GM12878 (cell line): ENCODE results near the gene VCPKMT. TPM values are rescaled to one million over a fixed set of nuclear protein-coding genes. Genes with fewer than 3 reads are reported as not detected.

Experiments used
- ATAC-seq: fragments of 200-7000 bp; cut with Tn5 transposase; 3 replicates; pipeline ENCODE4 v1.9.1; 2020; ENCODE audit warnings: mild to moderate bottlenecking, moderate library complexity
- Bru-seq: library from RNA; stranded (reverse); fragments of 400-500 nt; gene quantifications from one replicate; lab custom pipeline; 2021; lab: Mats Ljungman, UMichigan
- BruChase-seq, 2 experiments: library from RNA; stranded (reverse); fragments of 400-500 nt; gene quantifications; one replicate each; lab custom pipeline; 2021; lab: Mats Ljungman, UMichigan
- BruUV-seq: library from RNA; stranded (reverse); fragments of 400-500 nt; replicated peaks from 2 replicates; lab custom pipeline; 2021; lab: Mats Ljungman, UMichigan
- CTCF ChIA-PET: fragments of 300-600 bp; sonication (Branson Sonifier 250); formaldehyde crosslinking; extraction: SDS; loops from one replicate; lab custom pipeline; 2021; ENCODE audit warnings: inconsistent platforms; lab: Yijun Ruan, JAX
- POLR2A ChIA-PET: fragments of 350-600 bp; formaldehyde crosslinking; extraction: SDS; loops from one replicate; lab custom pipeline; 2021; ENCODE audit warnings: inconsistent platforms; lab: Charles Lee
- RAD21 ChIA-PET: fragments of 300-600 bp; sonication (Branson Sonifier 250); formaldehyde crosslinking; loops from one replicate; lab custom pipeline; 2023; ENCODE audit warnings: antibody characterized with exemption; ENCODE audit not compliant: unreplicated experiment; lab: Charles Lee
- SMC1A ChIA-PET: fragments of 300-600 bp; sonication (Branson Sonifier 250); formaldehyde crosslinking; loops from one replicate; lab custom pipeline; 2023; ENCODE audit not compliant: unreplicated experiment, uncharacterized antibody; lab: Charles Lee
- DNase-seq: peaks from one replicate; pipeline ENCODE4 v3.0.0-alpha.2; 2011; ENCODE audit warnings: low read depth, low spot score
- FAIRE-seq: peaks from 3 replicates; lab custom pipeline; 2011; peaks lifted over from hg19 to GRCh38; lab: Jason Lieb, UNC
- H2AFZ ChIP-seq: 2 replicates; pipeline ENCODE4 v1.6.0; 2011; ENCODE audit warnings: low read depth, low read length, control low read depth; ENCODE audit not compliant: control insufficient read depth
- H3K27ac ChIP-seq: 2 replicates; pipeline ENCODE4 v1.5.1; 2011; ENCODE audit warnings: control low read depth; ENCODE audit not compliant: control insufficient read depth, insufficient read depth
- H3K27me3 ChIP-seq, 2 experiments: replicated peaks in 1 of 2; 2 replicates each; pipeline versions ENCODE4 v1.6.0 to v1.6.1; 2011; ENCODE audit warnings: low read length in 1 of 2; ENCODE audit not compliant: control insufficient read depth in 2 of 2, insufficient read depth in 2 of 2
- H3K36me3 ChIP-seq, 2 experiments: 2 replicates each; pipeline ENCODE4 v1.5.1; 2011; ENCODE audit warnings: low read length in 1 of 2; ENCODE audit not compliant: control insufficient read depth in 2 of 2, insufficient read depth in 2 of 2
- H3K4me1 ChIP-seq: 2 replicates; pipeline ENCODE4 v1.6.1; 2011; ENCODE audit warnings: mild to moderate bottlenecking, low read length, moderate library complexity, mixed read lengths; ENCODE audit not compliant: control insufficient read depth, insufficient read depth
- H3K4me2 ChIP-seq: 2 replicates; pipeline ENCODE4 v1.6.0; 2011; ENCODE audit warnings: control low read depth; ENCODE audit not compliant: control insufficient read depth, insufficient read depth
- H3K4me3 ChIP-seq: fragments of 200-600 bp; sonication (generic); 2 replicates; pipeline ENCODE4 v1.5.1; 2016
- H3K79me2 ChIP-seq: 2 replicates; pipeline ENCODE4 v1.6.0; 2011; ENCODE audit warnings: low read length; ENCODE audit not compliant: control insufficient read depth, insufficient read depth
- H3K9ac ChIP-seq: 2 replicates; pipeline ENCODE4 v1.8.0; 2011; ENCODE audit warnings: low read length, control low read depth, mixed read lengths; ENCODE audit not compliant: control insufficient read depth, insufficient read depth
- H3K9me3 ChIP-seq: replicated peaks from 3 replicates; pipeline ENCODE4 v1.5.1; 2011; ENCODE audit warnings: mild to moderate bottlenecking, low read length; ENCODE audit not compliant: control insufficient read depth, insufficient read depth
- H4K20me1 ChIP-seq: 2 replicates; pipeline ENCODE4 v1.6.0; 2011; ENCODE audit not compliant: control insufficient read depth, insufficient read depth
- BMI1 ChIP-seq: fragments of 450-650 bp; IDR thresholded peaks from 2 replicates; pipeline ENCODE4 v1.6.1; 2016; ENCODE audit warnings: mild to moderate bottlenecking, moderate library complexity, borderline replicate concordance
- CHD1 ChIP-seq: IDR thresholded peaks from 2 replicates; pipeline ENCODE4 v1.6.1; 2012; ENCODE audit warnings: low read depth, low read length, improper control_type of control experiment
- CHD2 ChIP-seq: IDR thresholded peaks from 2 replicates; pipeline ENCODE4 v1.6.1; 2011; ENCODE audit warnings: low read depth, low read length, improper control_type of control experiment, borderline replicate concordance
- EP300 ChIP-seq, 2 experiments: fragments of 150-350 bp in 1 of 2; IDR thresholded peaks; 2 replicates each; pipeline ENCODE4 v1.6.1; 2011 to 2012; ENCODE audit warnings: low read depth in 2 of 2, low read length in 2 of 2, borderline replicate concordance in 1 of 2, improper control_type of control experiment in 1 of 2, inconsistent platforms in 1 of 2; ENCODE audit not compliant: control insufficient read depth in 1 of 2
- HDAC2 ChIP-seq: fragments of 200-600 bp; sonication (generic); IDR thresholded peaks from 2 replicates; pipeline ENCODE4 v1.6.1; 2017
- IKZF2 ChIP-seq, 2 experiments: fragments of 450-650 bp; IDR thresholded peaks; 2 replicates each; pipeline ENCODE4 v1.6.1; 2017; ENCODE audit warnings: mild to moderate bottlenecking in 2 of 2, moderate library complexity in 2 of 2
- MAX ChIP-seq: IDR thresholded peaks from 2 replicates; pipeline ENCODE4 v1.6.1; 2012; ENCODE audit warnings: low read depth, low read length, improper control_type of control experiment
- NBN ChIP-seq: fragments of 450-650 bp; IDR thresholded peaks from 2 replicates; pipeline ENCODE4 v1.6.1; 2016
- NFXL1 ChIP-seq: fragments of 450-650 bp; IDR thresholded peaks from 2 replicates; pipeline ENCODE4 v1.6.1; 2017; ENCODE audit warnings: antibody characterized with exemption, mild to moderate bottlenecking, borderline replicate concordance
- NRF1 ChIP-seq: conservative IDR thresholded peaks from 2 replicates; pipeline ENCODE4 v1.6.1; 2011; ENCODE audit warnings: mild to moderate bottlenecking, low read depth, low read length, improper control_type of control experiment
- SMARCA5 ChIP-seq: fragments of 450-650 bp; IDR thresholded peaks from 2 replicates; pipeline ENCODE4 v1.6.1; 2017; ENCODE audit warnings: mild to moderate bottlenecking
- TAF1 ChIP-seq: IDR thresholded peaks from 2 replicates; pipeline ENCODE4 v1.6.1; 2011; ENCODE audit warnings: mild to moderate bottlenecking, low read depth, low read length, borderline replicate concordance
- TARDBP ChIP-seq: IDR thresholded peaks from 2 replicates; pipeline ENCODE4 v1.6.1; 2016; ENCODE audit warnings: borderline replicate concordance
- ZNF24 ChIP-seq: fragments of 450-650 bp; IDR thresholded peaks from 2 replicates; pipeline ENCODE4 v1.6.1; 2017; ENCODE audit warnings: antibody characterized with exemption, mild to moderate bottlenecking
- ZNF384 ChIP-seq: IDR thresholded peaks from 2 replicates; pipeline ENCODE4 v1.6.1; 2012; ENCODE audit warnings: low read depth, mild to moderate bottlenecking, low read length, improper control_type of control experiment, borderline replicate concordance
- WGBS: methylation state at CpG from one replicate; pipeline ENCODE4 v1.1.6; 2016; ENCODE audit warnings: low lambda C conversion rate; ENCODE audit not compliant: insufficient replicate concordance, insufficient coverage; ENCODE audit errors: missing lambda C conversion rate; 5-methylcytosine and 5-hydroxymethylcytosine counted together
- in situ Hi-C: fragments of 300-500 bp; cut with MboI; formaldehyde crosslinking; loops from 9 replicates; pipeline ENCODE4 v1.14.3; 2018; ENCODE audit warnings: mixed read lengths
- intact Hi-C: fragments of 100-400 bp; cut with micrococcal nuclease; formaldehyde crosslinking; loops from one replicate; pipeline ENCODE4 v1.14.2; 2022; ENCODE audit not compliant: unreplicated experiment
- long read RNA-seq, 2 experiments: library from polyadenylated mRNA; unstranded; transcript quantifications; one replicate each; pipeline ENCODE4 v2.0.0, GENCODE V29; 2019 to 2020
- polyA minus RNA-seq, 3 experiments: library from RNA; depleted of rRNA, polyadenylated mRNA; stranded (reverse); fragments of >200 nt; gene quantifications; 2 replicates each; pipeline ENCODE4 v1.2.3, GENCODE V29; 2011
- polyA plus RNA-seq, 11 experiments: library from polyadenylated mRNA; depleted of rRNA in 4 of 11; unstranded in 6 of 11; stranded (reverse) in 5 of 11; fragments of >200 nt; fragmentation: Nextera tagmentation in 4 of 11; fragmentation: Illumina TruSeq in 1 of 11; extraction: Ambion mirVana in 4 of 11; extraction: Trizol in 1 of 11; gene quantifications; 1 replicate in 1 of 11; 2 replicates in 10 of 11; pipeline versions ENCODE4 v1.2.1 to v1.2.3, GENCODE V29; 2011 to 2016; ENCODE audit warnings: inconsistent platforms in 2 of 11, missing spikeins in 2 of 11, low read depth in 1 of 11
- total RNA-seq, 4 experiments: library from RNA; depleted of rRNA in 3 of 4; stranded (reverse); fragments of >200 nt in 3 of 4; fragmentation: Illumina TruSeq in 1 of 4; extraction: Trizol in 1 of 4; gene quantifications; 2 replicates each; pipeline versions ENCODE4 v1.2.1 to v1.2.3, GENCODE V29; 2013 to 2021
- TF ChIP-seq, protein P1 (sequence below): fragments of 450-650 bp; IDR thresholded peaks from 2 replicates; pipeline ENCODE4 v1.6.1; 2017; ENCODE audit warnings: mild to moderate bottlenecking

The VCPKMT gene
- 21.6 and 23.5 TPM in 2 replicates for total RNA-seq (2013; cell fraction: nucleolus; rRNA removed)
- 11.6 and 12.9 TPM in 2 replicates for total RNA-seq (2014; rRNA removed)
- total RNA-seq (2014; rRNA removed; fragmentation: Illumina TruSeq; extraction: Trizol) = 12.6 and 12.9 TPM in 2 replicates
- total RNA-seq (2021) = 12.8 and 13.3 TPM in 2 replicates
- polyA plus RNA-seq (2011; ENCODE audit: low read depth) = 9.4 TPM
- polyA plus RNA-seq (2011; rRNA removed) = 13.3 and 19.4 TPM in 2 replicates
- polyA plus RNA-seq (2011; cell fraction: cytosol; rRNA removed) = 5.7 and 9.1 TPM in 2 replicates
- polyA plus RNA-seq (2011; cell fraction: nucleus; rRNA removed) = 13.7 and 14.4 TPM in 2 replicates
- polyA plus RNA-seq (2012) = 13.5 and 15.6 TPM in 2 replicates
- 12.8 and 16.6 TPM in 2 replicates for polyA plus RNA-seq (2014; fragmentation: Illumina TruSeq; extraction: Trizol)
- polyA plus RNA-seq (2014; fragmentation: Nextera tagmentation; extraction: Ambion mirVana) = 10 to 100 TPM in 1 of 2 experiments, 1 to 10 TPM in 1; 8.5 to 11.5 TPM
- 12.3 and 18.2 TPM in 2 replicates for polyA plus RNA-seq (2014; rRNA removed)
- polyA plus RNA-seq (2016; fragmentation: Nextera tagmentation; extraction: Ambion mirVana) = 10 to 100 TPM; 17.5 to 18.4 TPM
- 2.5 and 3.5 TPM in 2 replicates for polyA minus RNA-seq (2011; rRNA and poly(A)+ RNA removed)
- polyA minus RNA-seq (2011; cell fraction: cytosol; rRNA and poly(A)+ RNA removed) = 1.3 and 2.2 TPM in 2 replicates
- 5.8 and 10.0 TPM in 2 replicates for polyA minus RNA-seq (2011; cell fraction: nucleus; rRNA and poly(A)+ RNA removed)
- Bru-seq, nascent RNA = percentile 96 among the genes with signal in this experiment
- BruChase-seq, experiment 1, labeled RNA remaining after a 6-hour chase = percentile 92 among the genes with signal in this experiment
- percentile 96 among the genes with signal in this experiment for BruChase-seq, experiment 2, labeled RNA remaining after a 2-hour chase
- long read RNA-seq, experiment 1, transcript VCPKMT-202 (6 exons, 1,761 nt) = major isoform, 9 of 19 reads
- long read RNA-seq, experiment 1, partial matches to known transcripts = 2 of 19 reads
- long read RNA-seq, experiment 1, other reads (novel, unspliced or antisense) = 6 of 19 reads
- long read RNA-seq, experiment 2, transcript VCPKMT-204 (6 exons, 1,793 nt) = minor isoform, 20 of 95 reads
- long read RNA-seq, experiment 2, transcript VCPKMT-201 (5 exons, 795 nt) = minor isoform, 11 of 95 reads
- long read RNA-seq, experiment 2, transcript VCPKMT-202 (6 exons, 1,761 nt) = major isoform, 40 of 95 reads
- long read RNA-seq, experiment 2, partial matches to known transcripts = 7 of 95 reads
- long read RNA-seq, experiment 2, other reads (novel, unspliced or antisense) = 16 of 95 reads

DNA sequence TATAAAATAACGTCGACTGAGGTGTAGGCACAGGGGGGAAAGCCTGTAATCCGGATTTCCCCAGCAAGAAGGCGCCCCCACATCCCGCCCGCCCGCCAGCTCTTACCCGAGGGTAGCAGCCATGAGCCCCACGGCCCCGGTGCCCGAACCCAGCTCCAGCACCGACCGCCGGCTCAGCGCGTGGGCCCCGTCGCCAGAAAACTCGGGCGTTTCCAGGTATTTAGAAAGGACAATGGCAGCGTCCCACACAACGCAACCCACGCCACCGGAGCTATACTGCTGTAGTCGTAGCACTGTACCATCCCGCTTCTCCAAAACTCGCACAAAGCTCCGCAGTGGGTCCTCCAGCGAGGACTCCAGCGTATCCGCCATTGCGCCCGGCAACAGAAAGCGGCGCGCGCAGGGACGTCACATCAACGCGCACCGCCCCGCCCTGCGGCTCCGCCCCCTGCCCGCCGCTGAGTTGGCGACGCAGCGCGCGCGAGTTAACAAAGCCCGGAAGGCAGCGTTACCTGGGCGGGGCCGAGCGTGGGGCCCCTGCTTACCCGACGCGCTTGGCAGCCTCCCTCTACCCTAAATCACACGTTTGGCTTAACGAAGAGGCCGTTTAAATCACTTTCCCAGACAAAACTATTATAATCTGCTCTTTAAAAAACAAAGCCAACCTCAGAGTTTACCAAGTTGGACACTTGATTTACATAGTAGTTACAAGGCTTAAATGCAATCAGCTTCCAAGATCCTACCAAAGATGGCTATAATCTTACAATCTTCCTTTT is at the start of gene VCPKMT:
TSS of gene VCPKMT (minus strand) at position 392 of the 776 bp plus-strand sequence. CDS start at position 372, 20 bp downstream.
- Histone ChIP-seq H3K4me1 (peaks cover 8% of the 10 kb centered on the region), H3K27ac (peak within 1 kb of the TSS; percentile 84), H3K4me2 (peak within 1 kb of the TSS; percentile 86), H2AFZ (peak within 1 kb of the TSS; percentile 81), H3K9ac (peak within 1 kb of the TSS; percentile 79), H3K27me3 (no peaks in the 10 kb centered on the region), H3K9me3 (no peaks in the 10 kb centered on the region), H4K20me1 (no peaks in the 10 kb centered on the region), H3K36me3 (peaks cover 2 to 7% of the 10 kb centered on the region in 2 experiments; a peak in 2 of 4 replicates), H3K79me2 (peaks cover 36% of the 10 kb centered on the region), H3K4me3 (peak within 1 kb of the TSS; percentile 76)
- ATAC-seq (peak; percentile 97), DNase-seq (peak; percentile 62), FAIRE-seq (peak; percentile 99)
- 1% methylated on average over 62 of the region's 63 CpGs for WGBS
- ChIA-PET RAD21 (interaction anchor here (0.5 to 2.5 kb wide), 9 partner anchors 11 to 317 kb away, joined by 3 to 11 read pairs (median 3); no protein-coding TSS in a partner anchor), SMC1A (interaction anchor here (0.8 to 2.3 kb wide), 7 partner anchors 19 to 349 kb away, joined by 3 to 7 read pairs (median 3); partner anchors contain the start of gene NEMF), CTCF (interaction anchor here (0.9 to 2.9 kb wide), 10 partner anchors 10 to 482 kb away, joined by 3 to 22 read pairs (median 4); partner anchors contain the start of gene NEMF), POLR2A (interaction anchor here (0.6 to 6.1 kb wide), 8 partner anchors 10 to 496 kb away, joined by 3 to 34 read pairs (median 5); partner anchors contain the start of genes MGAT2, NEMF and RPL36AL)
- intact Hi-C loops (loop anchor here (5.0 to 10.0 kb wide), 3 partner anchors 116 to 484 kb away; partner anchors contain the start of genes KLHDC2 and SOS2), in situ Hi-C loops (loop anchor here (10.0 kb wide), 1 partner anchor 482 kb away; the partner anchor contains the start of gene DNAAF2)
- BruUV-seq = no TSS peak
- TF ChIP-seq CHD1 = no peak
- peak; percentile 23; the same call in 1 of the 2 replicates for TF ChIP-seq NRF1
- no peak for TF ChIP-seq HDAC2
- TF ChIP-seq EP300 (IDR thresholded peaks at IDR 0.05; ENCODE audit: borderline replicate concordance in 1 of 2, control insufficient read depth in 1 of 2, low read depth in 2 of 2, low read length in 2 of 2) = 0 out of 4 replicates have a peak, but pooled peaks of 1 of the 2 experiments have one; percentile 13
- peak; percentile 98 for TF ChIP-seq TAF1
- peak; percentile 74; the same call in 1 of the 2 replicates for TF ChIP-seq TARDBP
- TF ChIP-seq NBN = peak; percentile 80
- peak; percentile 81 for TF ChIP-seq MAX
- no peak for TF ChIP-seq ZNF384
- TF ChIP-seq SMARCA5 = peak; percentile 69; the same call in 1 of the 2 replicates
- TF ChIP-seq NFXL1 = no peak
- TF ChIP-seq BMI1 = no peak
- TF ChIP-seq ZNF24 = no peak
- TF ChIP-seq, protein P1, sequence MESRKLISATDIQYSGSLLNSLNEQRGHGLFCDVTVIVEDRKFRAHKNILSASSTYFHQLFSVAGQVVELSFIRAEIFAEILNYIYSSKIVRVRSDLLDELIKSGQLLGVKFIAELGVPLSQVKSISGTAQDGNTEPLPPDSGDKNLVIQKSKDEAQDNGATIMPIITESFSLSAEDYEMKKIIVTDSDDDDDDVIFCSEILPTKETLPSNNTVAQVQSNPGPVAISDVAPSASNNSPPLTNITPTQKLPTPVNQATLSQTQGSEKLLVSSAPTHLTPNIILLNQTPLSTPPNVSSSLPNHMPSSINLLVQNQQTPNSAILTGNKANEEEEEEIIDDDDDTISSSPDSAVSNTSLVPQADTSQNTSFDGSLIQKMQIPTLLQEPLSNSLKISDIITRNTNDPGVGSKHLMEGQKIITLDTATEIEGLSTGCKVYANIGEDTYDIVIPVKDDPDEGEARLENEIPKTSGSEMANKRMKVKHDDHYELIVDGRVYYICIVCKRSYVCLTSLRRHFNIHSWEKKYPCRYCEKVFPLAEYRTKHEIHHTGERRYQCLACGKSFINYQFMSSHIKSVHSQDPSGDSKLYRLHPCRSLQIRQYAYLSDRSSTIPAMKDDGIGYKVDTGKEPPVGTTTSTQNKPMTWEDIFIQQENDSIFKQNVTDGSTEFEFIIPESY = no peak
- no peak for TF ChIP-seq IKZF2 (IDR thresholded peaks at IDR 0.05)
- peak; percentile 77 for TF ChIP-seq CHD2
